ENCODE results near the gene FRMD4B.

Gene FRMD4B

GRCh38 chr3:69426291-69426966 lies 40.5 kb upstream of the FRMD4B start:
- no peak overlapping the region for H3K4me3 ChIP-seq
- intact Hi-C loops (cut with DNase I; ENCODE audit: low total_unique reads): no loop called here
- no peaks in the 10 kb centered on the region for H3K27me3 ChIP-seq
- no peak for DNase-seq
- H3K9me3 ChIP-seq: no peaks in the 10 kb centered on the region
- H3K4me1 ChIP-seq: no peaks in the 10 kb centered on the region
- H3K36me3 ChIP-seq: no peaks in the 10 kb centered on the region
- H3K27ac ChIP-seq: no peak overlapping the region
- no peak for TF ChIP-seq CTCF (IDR thresholded peaks at IDR 0.05)

DNA sequence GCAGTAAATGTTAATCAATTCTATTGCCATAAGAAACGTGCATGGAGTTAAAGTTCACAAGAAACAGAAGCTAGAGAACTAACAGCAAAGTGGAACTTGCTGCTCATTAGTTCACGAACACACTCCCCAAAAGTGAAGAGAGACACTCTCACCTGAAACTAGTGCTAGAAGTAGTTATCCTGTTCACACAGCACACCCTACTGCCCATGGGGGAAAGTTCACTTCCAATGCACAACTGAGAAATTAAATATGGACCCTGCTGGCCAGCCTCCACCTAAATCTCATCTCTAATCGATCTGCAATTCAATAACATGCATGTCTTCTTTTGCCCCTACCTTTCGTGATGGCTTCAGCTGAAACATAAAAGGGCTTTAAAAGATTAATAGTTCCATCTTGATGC lies 39.4 kb upstream of the FRMD4B start:
- Histone ChIP-seq H3K27me3 (no peaks in the 10 kb centered on the region), H3K27ac (no peak overlapping the region), H3K36me3 (no peaks in the 10 kb centered on the region), H3K4me1 (no peaks in the 10 kb centered on the region), H3K9me3 (no peaks in the 10 kb centered on the region), H3K4me3 (no peak overlapping the region)
- DNase-seq: no peak
- intact Hi-C loops (cut with DNase I; ENCODE audit: low total_unique reads): no loop called here
- TF ChIP-seq CTCF (IDR thresholded peaks at IDR 0.05): peak in 1 of 2 experiments; percentile 26

DNA sequence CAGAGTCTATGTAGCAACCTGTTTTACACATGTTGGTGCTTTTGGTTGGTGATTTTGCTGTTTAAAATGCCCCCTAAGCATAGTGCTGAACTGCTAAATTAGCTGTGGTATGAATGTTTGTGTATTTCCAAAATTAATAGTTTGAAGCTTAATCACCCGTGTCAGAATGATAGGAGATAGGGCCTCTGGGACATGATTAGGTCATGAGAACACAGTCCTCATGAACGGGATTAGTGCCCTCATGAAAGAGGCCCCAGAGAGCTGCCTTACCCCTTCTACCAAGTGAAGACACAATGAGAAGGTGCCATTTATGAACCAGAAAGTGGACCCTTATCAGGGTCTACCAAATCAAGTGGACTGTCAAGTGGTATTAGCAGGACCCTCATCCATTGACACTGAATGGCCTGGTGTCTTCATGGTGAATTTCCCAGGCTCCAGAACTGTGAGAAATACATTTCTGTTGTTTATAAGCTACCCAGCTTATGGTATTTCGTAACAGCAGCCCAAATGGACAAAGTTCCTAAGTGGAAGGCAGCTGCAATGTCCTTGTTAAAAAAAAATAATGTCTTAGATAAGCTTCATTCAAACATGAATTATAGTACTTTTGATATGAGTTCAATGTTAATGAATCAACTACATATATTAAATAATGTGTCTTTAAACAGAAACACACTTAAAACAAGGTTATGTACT lies 37.7 kb upstream of the FRMD4B start:
- no peak overlapping the region for H3K4me3 ChIP-seq
- H3K27ac ChIP-seq: no peak overlapping the region
- no peaks in the 10 kb centered on the region for H3K9me3 ChIP-seq
- intact Hi-C loops (cut with DNase I; ENCODE audit: low total_unique reads): no loop called here
- H3K27me3 ChIP-seq: no peaks in the 10 kb centered on the region
- no peaks in the 10 kb centered on the region for H3K4me1 ChIP-seq
- DNase-seq: no peak
- no peaks in the 10 kb centered on the region for H3K36me3 ChIP-seq
- TF ChIP-seq CTCF (IDR thresholded peaks at IDR 0.05): no peak

DNA sequence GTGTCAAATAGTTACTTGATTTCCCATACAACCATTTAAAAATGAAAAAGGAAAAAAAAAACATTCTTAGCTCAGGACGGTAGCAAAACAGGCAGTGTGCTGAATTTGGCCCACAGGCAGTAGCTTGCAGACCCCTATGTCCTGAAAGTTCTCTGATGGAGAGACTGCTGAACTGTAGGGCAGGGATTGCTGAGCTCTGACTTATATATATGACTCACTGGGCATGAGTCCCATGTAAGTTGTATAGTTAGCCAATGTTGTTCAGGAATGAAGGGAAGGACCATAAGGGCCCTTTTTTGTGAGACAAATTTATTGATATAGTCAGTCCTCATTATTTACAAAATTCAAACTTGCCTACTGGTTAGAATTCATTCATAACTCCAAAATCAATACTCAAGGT lies 36.9 kb upstream of the FRMD4B start:
- H3K9me3 ChIP-seq: no peaks in the 10 kb centered on the region
- no peak overlapping the region for H3K4me3 ChIP-seq
- intact Hi-C loops (cut with DNase I; ENCODE audit: low total_unique reads): no loop called here
- H3K36me3 ChIP-seq: no peaks in the 10 kb centered on the region
- H3K27ac ChIP-seq: no peak overlapping the region
- H3K27me3 ChIP-seq: no peaks in the 10 kb centered on the region
- TF ChIP-seq CTCF (IDR thresholded peaks at IDR 0.05): no peak
- no peak for DNase-seq
- no peaks in the 10 kb centered on the region for H3K4me1 ChIP-seq

GRCh38 chr3:69420781-69421520 lies 35.1 kb upstream of the FRMD4B start:
- DNase-seq: peak in 1 of 2 donors; percentile 36
- intact Hi-C loops (cut with DNase I; ENCODE audit: low total_unique reads): no loop called here
- TF ChIP-seq CTCF (IDR thresholded peaks at IDR 0.05): no peak
- Histone ChIP-seq H3K4me1 (no peaks in the 10 kb centered on the region), H3K27me3 (no peaks in the 10 kb centered on the region), H3K36me3 (no peaks in the 10 kb centered on the region), H3K9me3 (no peaks in the 10 kb centered on the region), H3K4me3 (no peak overlapping the region), H3K27ac (no peak overlapping the region)
